ENCODE results near the gene KPRP.

KPRP gene

DNA sequence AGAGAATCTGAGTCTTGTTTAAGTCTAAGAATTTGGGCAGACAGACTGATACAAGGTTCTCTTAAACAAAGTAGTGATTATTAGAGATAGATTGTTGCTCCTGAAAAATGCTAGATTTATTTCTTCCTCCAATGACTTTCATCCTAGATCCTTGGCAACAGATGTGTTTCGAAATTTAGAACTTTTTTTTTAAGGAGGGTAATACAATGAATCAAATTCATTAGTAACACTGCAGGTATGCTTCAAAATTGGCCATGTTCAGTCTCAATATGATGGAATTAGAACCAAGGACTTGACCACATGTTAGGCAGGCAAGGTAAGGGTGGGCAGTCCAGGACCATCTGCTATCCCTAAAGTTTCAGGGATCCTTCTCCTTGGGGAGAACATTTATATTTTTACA lies 12.6 kb downstream of the KPRP start:
- Histone ChIP-seq H3K14ac (ENCODE audit: low read length in 2 of 2) (no peak overlapping the region), H2AK5ac (ENCODE audit: low read length, severe bottlenecking) (no peak overlapping the region), H2AFZ (ENCODE audit: low read depth, low read length) (no peak overlapping the region), H3K4me2 (ENCODE audit: low read length, poor library complexity, severe bottlenecking) (no peak overlapping the region), H3K18ac (ENCODE audit: low read depth in 1 of 2, low read length in 2 of 2) (no peak overlapping the region), H3K36me3 (ENCODE audit: control insufficient read depth in 1 of 2, insufficient read depth in 2 of 2, low read depth in 1 of 2, low read length in 2 of 2) (no peaks in the 10 kb centered on the region), H3K79me1 (replicated peaks; ENCODE audit: low read length, poor library complexity, severe bottlenecking) (no peaks in the 10 kb centered on the region), H2BK5ac (ENCODE audit: low read depth, low read length, poor library complexity, severe bottlenecking) (no peak overlapping the region), H2BK120ac (ENCODE audit: low read depth, low read length) (no peak overlapping the region), H3K9me3 (ENCODE audit: control insufficient read depth, low read length) (no peaks in the 10 kb centered on the region), H3K9ac (ENCODE audit: low read length) (no peak overlapping the region), H2BK12ac (ENCODE audit: low read length in 2 of 2) (no peak overlapping the region), H4K8ac (ENCODE audit: low read length) (no peak overlapping the region), H3K27me3 (ENCODE audit: control insufficient read depth in 1 of 2, insufficient read depth in 1 of 2, low read length in 2 of 2) (no peaks in the 10 kb centered on the region), H3K27ac (ENCODE audit: low read length, poor library complexity, severe bottlenecking) (no peak overlapping the region), H3K23ac (ENCODE audit: low read length in 2 of 2) (no peak overlapping the region), H4K91ac (ENCODE audit: low read length) (no peak overlapping the region), H3K4me1 (ENCODE audit: control insufficient read depth, insufficient read depth, low read depth, low read length) (no peaks in the 10 kb centered on the region), H3K4ac (ENCODE audit: low read depth in 1 of 2, low read length in 2 of 2) (no peak overlapping the region), H2BK15ac (ENCODE audit: low read depth, poor library complexity, severe bottlenecking) (no peak overlapping the region), H3K4me3 (ENCODE audit: insufficient read depth in 1 of 2, low read depth in 1 of 2, low read length in 2 of 2) (no peak overlapping the region)
- DNase-seq = no peak
- WGBS = no CpG with 5 or more reads among the region's 1 CpG

DNA sequence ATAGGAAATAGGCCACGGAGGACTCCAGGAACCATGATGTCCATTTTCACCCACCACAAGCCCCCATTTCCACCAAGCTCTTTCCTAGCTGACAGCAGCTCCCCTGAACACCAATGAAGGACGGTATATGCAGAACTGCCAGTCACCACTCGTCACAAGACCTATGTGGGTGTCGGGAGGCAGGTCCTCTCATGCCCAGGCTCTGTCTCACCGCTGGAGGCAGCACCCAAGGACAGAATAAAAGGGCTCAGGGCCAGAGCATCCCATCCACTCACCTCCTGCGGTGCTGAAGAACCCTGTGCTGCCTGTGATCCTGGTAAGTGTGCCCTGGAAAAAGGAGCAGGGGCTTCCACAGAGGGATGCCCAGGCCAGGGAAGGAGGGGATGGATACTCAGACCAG lies 17.1 kb downstream of the KPRP start, which contains the start of gene LCE1F:
TSS of gene LCE1F (plus strand) at position 266 of the 400 bp plus-strand sequence. CDS start 1,232 bp downstream, outside the sequence.
- Histone ChIP-seq H3K4me1 (ENCODE audit: control insufficient read depth, insufficient read depth, low read depth, low read length) (no peaks in the 10 kb centered on the region), H2BK15ac (ENCODE audit: low read depth, poor library complexity, severe bottlenecking) (no peak within 1 kb of the TSS), H3K18ac (ENCODE audit: low read depth in 1 of 2, low read length in 2 of 2) (no peak within 1 kb of the TSS), H2AFZ (ENCODE audit: low read depth, low read length) (no peak within 1 kb of the TSS), H3K4me2 (ENCODE audit: low read length, poor library complexity, severe bottlenecking) (no peak within 1 kb of the TSS), H3K27ac (ENCODE audit: low read length, poor library complexity, severe bottlenecking) (no peak within 1 kb of the TSS), H3K14ac (ENCODE audit: low read length in 2 of 2) (no peak within 1 kb of the TSS), H2BK12ac (ENCODE audit: low read length in 2 of 2) (no peak within 1 kb of the TSS), H2BK5ac (ENCODE audit: low read depth, low read length, poor library complexity, severe bottlenecking) (no peak within 1 kb of the TSS), H3K27me3 (ENCODE audit: control insufficient read depth in 1 of 2, insufficient read depth in 1 of 2, low read length in 2 of 2) (no peaks in the 10 kb centered on the region), H3K9ac (ENCODE audit: low read length) (no peak within 1 kb of the TSS), H4K8ac (ENCODE audit: low read length) (no peak within 1 kb of the TSS), H3K4me3 (ENCODE audit: insufficient read depth in 1 of 2, low read depth in 1 of 2, low read length in 2 of 2) (no peak within 1 kb of the TSS), H2BK120ac (ENCODE audit: low read depth, low read length) (no peak within 1 kb of the TSS), H2AK5ac (ENCODE audit: low read length, severe bottlenecking) (no peak within 1 kb of the TSS), H4K91ac (ENCODE audit: low read length) (no peak within 1 kb of the TSS), H3K79me1 (replicated peaks; ENCODE audit: low read length, poor library complexity, severe bottlenecking) (no peaks in the 10 kb centered on the region), H3K4ac (ENCODE audit: low read depth in 1 of 2, low read length in 2 of 2) (no peak within 1 kb of the TSS), H3K23ac (ENCODE audit: low read length in 2 of 2) (no peak within 1 kb of the TSS), H3K36me3 (ENCODE audit: control insufficient read depth in 1 of 2, insufficient read depth in 2 of 2, low read depth in 1 of 2, low read length in 2 of 2) (no peaks in the 10 kb centered on the region), H3K9me3 (ENCODE audit: control insufficient read depth, low read length) (no peaks in the 10 kb centered on the region)
- DNase-seq = no peak
- 26% methylated on average over 6 of the region's 6 CpGs for WGBS

DNA sequence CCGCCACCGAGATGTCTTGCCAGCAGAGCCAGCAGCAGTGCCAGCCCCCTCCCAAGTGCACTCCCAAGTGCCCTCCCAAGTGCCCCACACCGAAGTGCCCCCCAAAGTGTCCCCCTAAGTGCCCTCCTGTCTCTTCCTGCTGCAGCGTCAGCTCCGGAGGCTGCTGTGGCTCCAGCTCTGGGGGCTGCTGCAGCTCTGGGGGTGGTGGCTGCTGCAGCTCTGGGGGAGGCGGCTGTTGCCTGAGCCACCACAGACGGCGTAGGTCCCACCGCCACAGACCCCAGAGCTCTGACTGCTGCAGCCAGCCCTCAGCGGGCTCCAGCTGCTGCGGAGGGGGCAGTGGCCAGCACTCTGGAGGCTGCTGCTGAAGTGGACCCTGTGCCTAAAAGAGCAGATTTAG lies 18.5 kb downstream of the KPRP start:
- H2BK12ac ChIP-seq (ENCODE audit: low read length in 2 of 2) = no peak overlapping the region
- H2AK5ac ChIP-seq (ENCODE audit: low read length, severe bottlenecking) = no peak overlapping the region
- H3K14ac ChIP-seq (ENCODE audit: low read length in 2 of 2) = no peak overlapping the region
- H3K18ac ChIP-seq (ENCODE audit: low read depth in 1 of 2, low read length in 2 of 2) = no peak overlapping the region
- no peak overlapping the region for H4K8ac ChIP-seq (ENCODE audit: low read length)
- H3K27ac ChIP-seq (ENCODE audit: low read length, poor library complexity, severe bottlenecking) = no peak overlapping the region
- no peak overlapping the region for H2AFZ ChIP-seq (ENCODE audit: low read depth, low read length)
- no peaks in the 10 kb centered on the region for H3K4me1 ChIP-seq (ENCODE audit: control insufficient read depth, insufficient read depth, low read depth, low read length)
- H3K9me3 ChIP-seq (ENCODE audit: control insufficient read depth, low read length) = no peaks in the 10 kb centered on the region
- H3K4ac ChIP-seq (ENCODE audit: low read depth in 1 of 2, low read length in 2 of 2) = no peak overlapping the region
- WGBS = 77% methylated on average over 11 of the region's 11 CpGs
- H3K9ac ChIP-seq (ENCODE audit: low read length) = no peak overlapping the region
- H2BK5ac ChIP-seq (ENCODE audit: low read depth, low read length, poor library complexity, severe bottlenecking) = no peak overlapping the region
- H3K79me1 ChIP-seq (replicated peaks; ENCODE audit: low read length, poor library complexity, severe bottlenecking) = no peaks in the 10 kb centered on the region
- no peak overlapping the region for H2BK120ac ChIP-seq (ENCODE audit: low read depth, low read length)
- no peaks in the 10 kb centered on the region for H3K27me3 ChIP-seq (ENCODE audit: control insufficient read depth in 1 of 2, insufficient read depth in 1 of 2, low read length in 2 of 2)
- no peak overlapping the region for H3K23ac ChIP-seq (ENCODE audit: low read length in 2 of 2)
- no peaks in the 10 kb centered on the region for H3K36me3 ChIP-seq (ENCODE audit: control insufficient read depth in 1 of 2, insufficient read depth in 2 of 2, low read depth in 1 of 2, low read length in 2 of 2)
- no peak overlapping the region for H3K4me2 ChIP-seq (ENCODE audit: low read length, poor library complexity, severe bottlenecking)
- H2BK15ac ChIP-seq (ENCODE audit: low read depth, poor library complexity, severe bottlenecking) = no peak overlapping the region
- DNase-seq = no peak
- no peak overlapping the region for H3K4me3 ChIP-seq (ENCODE audit: insufficient read depth in 1 of 2, low read depth in 1 of 2, low read length in 2 of 2)
- no peak overlapping the region for H4K91ac ChIP-seq (ENCODE audit: low read length)

DNA sequence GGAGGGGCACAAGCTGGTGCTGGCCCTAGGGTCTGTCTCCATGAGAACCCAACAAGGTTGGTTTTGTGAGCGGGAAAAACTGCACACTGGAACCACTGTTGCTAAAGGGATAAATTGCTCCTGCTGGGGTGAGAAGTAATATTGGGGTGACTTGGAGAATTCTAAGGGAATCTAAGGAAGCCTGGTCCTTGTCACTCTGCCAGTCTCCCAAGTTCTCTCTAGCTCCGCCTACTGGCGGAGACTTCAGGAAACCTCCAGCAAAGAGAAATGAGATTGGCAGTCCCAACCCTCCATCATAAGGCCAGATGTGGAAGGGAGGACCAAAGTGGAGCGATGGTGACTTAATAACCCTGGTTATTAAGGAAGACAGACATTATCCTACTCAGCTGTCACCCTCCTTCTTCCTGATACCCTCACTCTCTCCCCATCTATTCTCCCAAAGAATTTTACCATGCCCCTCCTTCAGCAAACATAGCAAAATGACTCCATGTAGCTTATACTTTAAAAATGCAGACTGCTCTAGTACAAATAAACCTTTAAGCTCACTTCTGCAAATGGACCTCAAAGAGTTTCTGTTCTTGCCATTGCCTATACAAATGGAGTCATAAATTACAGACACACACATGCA lies 19.8 kb downstream of the KPRP start:
- no peak overlapping the region for H3K4me3 ChIP-seq (ENCODE audit: insufficient read depth in 1 of 2, low read depth in 1 of 2, low read length in 2 of 2)
- H3K14ac ChIP-seq (ENCODE audit: low read length in 2 of 2) = no peak overlapping the region
- WGBS = 68% methylated on average over 4 of the region's 4 CpGs
- no peaks in the 10 kb centered on the region for H3K36me3 ChIP-seq (ENCODE audit: control insufficient read depth in 1 of 2, insufficient read depth in 2 of 2, low read depth in 1 of 2, low read length in 2 of 2)
- H3K4me2 ChIP-seq (ENCODE audit: low read length, poor library complexity, severe bottlenecking) = no peak overlapping the region
- no peak overlapping the region for H3K9ac ChIP-seq (ENCODE audit: low read length)
- H2BK12ac ChIP-seq (ENCODE audit: low read length in 2 of 2) = no peak overlapping the region
- H2AK5ac ChIP-seq (ENCODE audit: low read length, severe bottlenecking) = no peak overlapping the region
- no peak overlapping the region for H4K8ac ChIP-seq (ENCODE audit: low read length)
- no peak overlapping the region for H4K91ac ChIP-seq (ENCODE audit: low read length)
- H3K27me3 ChIP-seq (ENCODE audit: control insufficient read depth in 1 of 2, insufficient read depth in 1 of 2, low read length in 2 of 2) = no peaks in the 10 kb centered on the region
- H2BK5ac ChIP-seq (ENCODE audit: low read depth, low read length, poor library complexity, severe bottlenecking) = no peak overlapping the region
- H3K4ac ChIP-seq (ENCODE audit: low read depth in 1 of 2, low read length in 2 of 2) = no peak overlapping the region
- H2BK15ac ChIP-seq (ENCODE audit: low read depth, poor library complexity, severe bottlenecking) = no peak overlapping the region
- no peak overlapping the region for H2AFZ ChIP-seq (ENCODE audit: low read depth, low read length)
- no peaks in the 10 kb centered on the region for H3K9me3 ChIP-seq (ENCODE audit: control insufficient read depth, low read length)
- H3K79me1 ChIP-seq (replicated peaks; ENCODE audit: low read length, poor library complexity, severe bottlenecking) = no peaks in the 10 kb centered on the region
- no peak overlapping the region for H3K23ac ChIP-seq (ENCODE audit: low read length in 2 of 2)
- H3K18ac ChIP-seq (ENCODE audit: low read depth in 1 of 2, low read length in 2 of 2) = no peak overlapping the region
- H3K27ac ChIP-seq (ENCODE audit: low read length, poor library complexity, severe bottlenecking) = no peak overlapping the region
- no peak for DNase-seq
- no peaks in the 10 kb centered on the region for H3K4me1 ChIP-seq (ENCODE audit: control insufficient read depth, insufficient read depth, low read depth, low read length)
- H2BK120ac ChIP-seq (ENCODE audit: low read depth, low read length) = no peak overlapping the region

Measured in mesenchymal stem cell (in vitro differentiated cells and primary cell).